ENCODE results near the gene TAAR1.
"Not testable (repeated sequence)": the region's sequence is repeated elsewhere in the genome, so short reads cannot be mapped to it uniquely, and the experiment has no call there.

Gene TAAR1

DNA sequence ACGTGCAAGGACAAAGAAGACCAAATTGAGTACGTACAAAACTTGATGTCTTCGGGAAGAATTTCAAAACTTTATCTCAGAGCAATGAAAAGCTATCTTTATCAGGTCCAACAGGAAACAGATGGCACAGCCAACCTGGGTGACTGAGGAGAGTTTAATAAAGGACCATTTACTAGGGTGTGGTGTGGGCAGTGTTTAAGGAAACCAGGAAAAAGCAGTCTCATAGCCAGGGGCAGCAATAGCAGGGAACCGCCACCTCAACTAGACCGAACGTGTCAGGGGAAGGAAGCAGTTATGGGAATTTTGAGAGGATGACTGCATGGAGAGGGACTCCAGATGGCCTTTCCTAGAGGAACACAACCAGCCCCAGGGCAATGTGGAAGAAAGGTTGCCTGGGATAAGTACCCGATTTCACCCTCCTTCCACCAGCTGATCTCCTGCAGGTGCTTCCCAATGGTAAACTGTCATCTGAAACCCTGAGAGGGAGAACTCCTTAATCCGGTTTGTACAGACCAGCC lies 54.3 kb downstream of the TAAR1 start:
- no peak for DNase-seq (ENCODE audit: low read depth)
- TF ChIP-seq, protein P1, sequence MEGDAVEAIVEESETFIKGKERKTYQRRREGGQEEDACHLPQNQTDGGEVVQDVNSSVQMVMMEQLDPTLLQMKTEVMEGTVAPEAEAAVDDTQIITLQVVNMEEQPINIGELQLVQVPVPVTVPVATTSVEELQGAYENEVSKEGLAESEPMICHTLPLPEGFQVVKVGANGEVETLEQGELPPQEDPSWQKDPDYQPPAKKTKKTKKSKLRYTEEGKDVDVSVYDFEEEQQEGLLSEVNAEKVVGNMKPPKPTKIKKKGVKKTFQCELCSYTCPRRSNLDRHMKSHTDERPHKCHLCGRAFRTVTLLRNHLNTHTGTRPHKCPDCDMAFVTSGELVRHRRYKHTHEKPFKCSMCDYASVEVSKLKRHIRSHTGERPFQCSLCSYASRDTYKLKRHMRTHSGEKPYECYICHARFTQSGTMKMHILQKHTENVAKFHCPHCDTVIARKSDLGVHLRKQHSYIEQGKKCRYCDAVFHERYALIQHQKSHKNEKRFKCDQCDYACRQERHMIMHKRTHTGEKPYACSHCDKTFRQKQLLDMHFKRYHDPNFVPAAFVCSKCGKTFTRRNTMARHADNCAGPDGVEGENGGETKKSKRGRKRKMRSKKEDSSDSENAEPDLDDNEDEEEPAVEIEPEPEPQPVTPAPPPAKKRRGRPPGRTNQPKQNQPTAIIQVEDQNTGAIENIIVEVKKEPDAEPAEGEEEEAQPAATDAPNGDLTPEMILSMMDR (IDR thresholded peaks at IDR 0.05; ENCODE audit: control insufficient read depth, insufficient read depth, low read depth, low read length, missing control alignments): no peak
- H3K4me3 ChIP-seq (ENCODE audit: control insufficient read depth, low read depth, low read length): no peak overlapping the region

GRCh38 chr6:132600900-132601299 lies 58.1 kb downstream of the TAAR1 start:
- H3K4me3 ChIP-seq (ENCODE audit: control insufficient read depth, low read depth, low read length); DNase-seq (ENCODE audit: low read depth): not testable (repeated sequence)

- no peak for DNase-seq (ENCODE audit: low read depth)
- no peak overlapping the region for H3K4me3 ChIP-seq (ENCODE audit: control insufficient read depth, low read depth, low read length)
- TF ChIP-seq, protein P1 (IDR thresholded peaks at IDR 0.05; ENCODE audit: control insufficient read depth, insufficient read depth, low read depth, low read length, missing control alignments): peak; percentile 17
Observed at GRCh38 chr6:132598473-132598872, 60.5 kb downstream of the TAAR1 start.

GRCh38 chr6:132596201-132596600 lies 62.8 kb downstream of the TAAR1 start:
- H3K4me3 ChIP-seq (ENCODE audit: control insufficient read depth, low read depth, low read length): no peak overlapping the region
- TF ChIP-seq, protein P1 (IDR thresholded peaks at IDR 0.05; ENCODE audit: control insufficient read depth, insufficient read depth, low read depth, low read length, missing control alignments): no peak
- DNase-seq (ENCODE audit: low read depth): no peak

Measured in AG09309 (cell line).